ENCODE data around the gene MOB3B. TPM values are rescaled to one million over a fixed set of nuclear protein-coding genes. Genes with fewer than 3 reads are reported as not detected.
A peak's percentile ranks its signal among the peaks of the same experiment; 100 is the strongest.

The MOB3B gene
- total and polyA plus RNA-seq, 10 of the 15 experiments (the other 5 are each of a cell fraction or from before 2014, with no cell fraction given): 0.44 to 2.7 (median 0.91) TPM

DNA sequence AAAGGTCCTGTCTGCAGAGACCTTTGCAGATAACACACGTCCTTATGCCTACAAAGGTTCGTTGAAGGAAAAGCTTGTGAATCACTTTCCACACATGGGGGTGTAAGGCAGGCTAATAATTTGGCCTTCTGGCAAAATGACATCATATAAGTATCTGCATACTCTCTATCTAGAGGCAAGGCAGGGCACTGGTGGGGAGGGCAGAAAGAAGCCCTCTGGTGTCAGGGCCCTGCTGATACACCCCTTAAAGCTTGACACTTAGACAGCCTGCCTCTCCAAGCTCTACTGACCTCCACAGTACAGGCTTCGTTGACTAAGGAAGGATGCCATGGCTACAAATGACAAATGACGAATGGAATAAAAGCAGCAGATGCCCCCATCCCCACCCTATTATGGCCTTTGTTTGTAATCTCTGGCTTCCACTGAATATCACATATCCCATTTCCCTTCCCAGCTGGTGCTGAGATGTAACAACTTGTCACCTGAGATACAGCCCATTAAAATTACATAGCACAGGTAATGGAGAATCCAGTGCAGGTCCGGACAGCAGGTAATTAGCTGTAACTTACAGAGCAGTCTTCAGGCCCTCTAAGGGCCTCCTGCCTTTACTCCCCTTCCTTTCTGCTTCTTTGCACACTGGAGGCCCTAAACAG lies 82.5 kb downstream of the MOB3B start:
- SMC1A ChIA-PET (ENCODE audit: uncharacterized antibody, unreplicated experiment): interaction anchor here (3.6 kb wide), 1 partner anchor 13 kb away, joined by 11 read pairs; no protein-coding TSS in a partner anchor
- H3K9ac ChIP-seq (ENCODE audit: control insufficient read depth, insufficient read depth, low read length): no peak overlapping the region
- in situ Hi-C loops (cut with MboI): no loop called here
- no peaks in the 10 kb centered on the region for H3K79me2 ChIP-seq (ENCODE audit: control insufficient read depth, insufficient read depth, low read length)
- peaks cover 3% of the 10 kb centered on the region; the same call in 2 of the 3 replicates for H3K9me3 ChIP-seq (replicated peaks; ENCODE audit: control insufficient read depth, insufficient read depth, low read length)
- BruUV-seq (replicated peaks): no TSS peak
- CTCF ChIA-PET: interaction anchor here (0.6 to 0.7 kb wide), 2 partner anchors 38 to 595 kb away, joined by 3 read pairs; no protein-coding TSS in a partner anchor
- POLR2A ChIA-PET: interaction anchor here (0.5 to 0.8 kb wide), 2 partner anchors 69 to 160 kb away, joined by 3 read pairs; no protein-coding TSS in a partner anchor
- no peaks in the 10 kb centered on the region for H4K20me1 ChIP-seq (ENCODE audit: control insufficient read depth, insufficient read depth)
- ATAC-seq (peak; percentile 54; the same call in 2 of the 3 replicates), FAIRE-seq (no peak), DNase-seq (ENCODE audit: low read depth, low spot score) (no peak)
- no peak overlapping the region for H3K27ac ChIP-seq (ENCODE audit: control insufficient read depth, insufficient read depth)
- intact Hi-C loops (cut with micrococcal nuclease; ENCODE audit: unreplicated experiment): loop anchor here (5.0 kb wide), 1 partner anchor 80 kb away; no protein-coding TSS in a partner anchor
- H3K4me3 ChIP-seq: no peak overlapping the region
- H2AFZ ChIP-seq (ENCODE audit: control insufficient read depth, low read depth, low read length): no peak overlapping the region
- 30% methylated on average over 5 of the region's 5 CpGs for WGBS (ENCODE audit: insufficient coverage, insufficient replicate concordance, low lambda C conversion rate, missing lambda C conversion rate)
- H3K4me2 ChIP-seq (ENCODE audit: control insufficient read depth, insufficient read depth): no peak overlapping the region
- peaks cover 2% of the 10 kb centered on the region; the same call in 1 of the 2 replicates for H3K4me1 ChIP-seq (ENCODE audit: control insufficient read depth, insufficient read depth, low read length)
- H3K36me3 ChIP-seq (ENCODE audit: control insufficient read depth in 2 of 2, insufficient read depth in 2 of 2, low read length in 1 of 2): no peaks in the 10 kb centered on the region
- no peaks in the 10 kb centered on the region for H3K27me3 ChIP-seq (replicated peaks in 1 of 2; ENCODE audit: control insufficient read depth in 2 of 2, insufficient read depth in 2 of 2, low read length in 1 of 2)
- RAD21 ChIA-PET (ENCODE audit: unreplicated experiment): no interaction called here
- TF ChIP-seq SRF (IDR thresholded peaks at IDR 0.05; ENCODE audit: low read depth in 2 of 2, low read length in 2 of 2): no peak
- TF ChIP-seq STAT1 (conservative IDR thresholded peaks at IDR 0.05): no peak
- no peak for TF ChIP-seq KLF5 (IDR thresholded peaks at IDR 0.05; ENCODE audit: partially characterized antibody)
- TF ChIP-seq ZBED1 (IDR thresholded peaks at IDR 0.05; ENCODE audit: borderline replicate concordance): no peak
- no peak for TF ChIP-seq MTA2 (IDR thresholded peaks at IDR 0.05; ENCODE audit: low read depth)
- no peak for TF ChIP-seq POLR2AphosphoS2 (IDR thresholded peaks at IDR 0.05; ENCODE audit: low read depth, low read length)
- no peak for TF ChIP-seq PBX3 (IDR thresholded peaks at IDR 0.05; ENCODE audit: insufficient replicate concordance, low read depth, low read length)
- no peak for TF ChIP-seq PML (IDR thresholded peaks at IDR 0.05; ENCODE audit: low read length)
- no peak for TF ChIP-seq BMI1 (IDR thresholded peaks at IDR 0.05; ENCODE audit: borderline replicate concordance)
- TF ChIP-seq, protein P1, sequence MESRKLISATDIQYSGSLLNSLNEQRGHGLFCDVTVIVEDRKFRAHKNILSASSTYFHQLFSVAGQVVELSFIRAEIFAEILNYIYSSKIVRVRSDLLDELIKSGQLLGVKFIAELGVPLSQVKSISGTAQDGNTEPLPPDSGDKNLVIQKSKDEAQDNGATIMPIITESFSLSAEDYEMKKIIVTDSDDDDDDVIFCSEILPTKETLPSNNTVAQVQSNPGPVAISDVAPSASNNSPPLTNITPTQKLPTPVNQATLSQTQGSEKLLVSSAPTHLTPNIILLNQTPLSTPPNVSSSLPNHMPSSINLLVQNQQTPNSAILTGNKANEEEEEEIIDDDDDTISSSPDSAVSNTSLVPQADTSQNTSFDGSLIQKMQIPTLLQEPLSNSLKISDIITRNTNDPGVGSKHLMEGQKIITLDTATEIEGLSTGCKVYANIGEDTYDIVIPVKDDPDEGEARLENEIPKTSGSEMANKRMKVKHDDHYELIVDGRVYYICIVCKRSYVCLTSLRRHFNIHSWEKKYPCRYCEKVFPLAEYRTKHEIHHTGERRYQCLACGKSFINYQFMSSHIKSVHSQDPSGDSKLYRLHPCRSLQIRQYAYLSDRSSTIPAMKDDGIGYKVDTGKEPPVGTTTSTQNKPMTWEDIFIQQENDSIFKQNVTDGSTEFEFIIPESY (IDR thresholded peaks at IDR 0.05): no peak
- no peak for TF ChIP-seq CTCF (IDR thresholded peaks at IDR 0.05 in 2 of 3, conservative IDR thresholded peaks at IDR 0.05 in 1 of 3; ENCODE audit: control insufficient read depth in 2 of 3, extremely low read depth in 1 of 3, insufficient read depth in 1 of 3, low read depth in 3 of 3, low read length in 3 of 3)
- TF ChIP-seq CHD2 (IDR thresholded peaks at IDR 0.05; ENCODE audit: borderline replicate concordance, low read depth, low read length): no peak
- TF ChIP-seq MXI1 (IDR thresholded peaks at IDR 0.05; ENCODE audit: low read depth, low read length): no peak
- no peak for TF ChIP-seq CEBPZ (IDR thresholded peaks at IDR 0.05; ENCODE audit: low read depth, low read length)
- TF ChIP-seq SUZ12 (IDR thresholded peaks at IDR 0.05; ENCODE audit: unreplicated experiment): no peak

All from GM12878 (cell line).